H1 (cell line): ENCODE measurements around the gene CHRNA1. TPM values are rescaled to one million over a fixed set of nuclear protein-coding genes. Genes with fewer than 3 reads are reported as not detected.

ENCODE experiments used
- NRF1 ChIP-seq: IDR thresholded peaks from 2 replicates; pipeline ENCODE4 v1.6.1; 2011; ENCODE audit warnings: mild to moderate bottlenecking, low read depth, low read length, improper control_type of control experiment
- SAP30 ChIP-seq: fragments of 300-600 bp; sonication (generic); IDR thresholded peaks from 2 replicates; pipeline ENCODE4 v1.7.1; 2012; ENCODE audit warnings: low read length, moderate library complexity, mild to moderate bottlenecking, inconsistent platforms; ENCODE audit not compliant: insufficient read depth, insufficient replicate concordance
- SIN3A ChIP-seq, 2 experiments: IDR thresholded peaks in 1 of 2; conservative IDR thresholded peaks in 1 of 2; 2 replicates each; pipeline ENCODE4 v1.6.1; 2011 to 2012; ENCODE audit warnings: low read length in 2 of 2, improper control_type of control experiment in 1 of 2, low read depth in 1 of 2, mild to moderate bottlenecking in 1 of 2
- SP2 ChIP-seq: IDR thresholded peaks from 2 replicates; pipeline ENCODE4 v1.6.1; 2012; ENCODE audit warnings: mild to moderate bottlenecking, low read length, inconsistent platforms
- TCF12 ChIP-seq: IDR thresholded peaks from 2 replicates; pipeline ENCODE4 v1.6.1; 2011; ENCODE audit warnings: low read depth, mild to moderate bottlenecking, low read length
- polyA plus RNA-seq, 7 experiments: library from polyadenylated mRNA; depleted of rRNA in 3 of 7; stranded (reverse) in 5 of 7; unstranded in 2 of 7; fragments of >200 nt in 5 of 7; fragments of 200-250 nt in 2 of 7; gene quantifications; 1 replicate in 5 of 7; 2 replicates in 1 of 7; 4 replicates in 1 of 7; pipeline versions ENCODE4 v1.2.1 to v1.2.3, GENCODE V29; 2011 to 2013; ENCODE audit warnings: missing spikeins in 2 of 7, mixed read lengths in 2 of 7
- total RNA-seq: library from RNA; stranded (reverse); fragmentation: NEBNext Ultra II Directional; extraction: Animal tissue kit (Norgen Biotek cat#: 25700); gene quantifications from 2 replicates; pipeline ENCODE4 v1.2.1, GENCODE V29; 2021
- TF ChIP-seq, protein P1 (sequence below), 3 experiments: IDR thresholded peaks; 1 replicate in 2 of 3; 2 replicates in 1 of 3; pipeline versions ENCODE4 v1.5.1 to v1.6.1; 2011; ENCODE audit warnings: low read length in 3 of 3, mild to moderate bottlenecking in 3 of 3, inconsistent platforms in 2 of 3, low read depth in 1 of 3, moderate library complexity in 1 of 3; ENCODE audit not compliant: insufficient read depth in 1 of 3; ENCODE audit errors: control extremely low read depth in 1 of 3

Gene CHRNA1
- total and polyA plus RNA-seq, 2 of the 8 experiments (the other 6 are each of a cell fraction or from before 2014, with no cell fraction given): 0.11 to 0.15 TPM

- TF ChIP-seq, protein P1, sequence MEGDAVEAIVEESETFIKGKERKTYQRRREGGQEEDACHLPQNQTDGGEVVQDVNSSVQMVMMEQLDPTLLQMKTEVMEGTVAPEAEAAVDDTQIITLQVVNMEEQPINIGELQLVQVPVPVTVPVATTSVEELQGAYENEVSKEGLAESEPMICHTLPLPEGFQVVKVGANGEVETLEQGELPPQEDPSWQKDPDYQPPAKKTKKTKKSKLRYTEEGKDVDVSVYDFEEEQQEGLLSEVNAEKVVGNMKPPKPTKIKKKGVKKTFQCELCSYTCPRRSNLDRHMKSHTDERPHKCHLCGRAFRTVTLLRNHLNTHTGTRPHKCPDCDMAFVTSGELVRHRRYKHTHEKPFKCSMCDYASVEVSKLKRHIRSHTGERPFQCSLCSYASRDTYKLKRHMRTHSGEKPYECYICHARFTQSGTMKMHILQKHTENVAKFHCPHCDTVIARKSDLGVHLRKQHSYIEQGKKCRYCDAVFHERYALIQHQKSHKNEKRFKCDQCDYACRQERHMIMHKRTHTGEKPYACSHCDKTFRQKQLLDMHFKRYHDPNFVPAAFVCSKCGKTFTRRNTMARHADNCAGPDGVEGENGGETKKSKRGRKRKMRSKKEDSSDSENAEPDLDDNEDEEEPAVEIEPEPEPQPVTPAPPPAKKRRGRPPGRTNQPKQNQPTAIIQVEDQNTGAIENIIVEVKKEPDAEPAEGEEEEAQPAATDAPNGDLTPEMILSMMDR (IDR thresholded peaks at IDR 0.05; ENCODE audit: control extremely low read depth in 1 of 3, insufficient read depth in 1 of 3, low read depth in 1 of 3, low read length in 3 of 3): no peak
- TF ChIP-seq NRF1: no peak
- TF ChIP-seq TCF12: no peak
- TF ChIP-seq SP2: no peak
- TF ChIP-seq SIN3A (conservative IDR thresholded peaks at IDR 0.05 in 1 of 2, IDR thresholded peaks at IDR 0.05 in 1 of 2; ENCODE audit: low read depth in 1 of 2, low read length in 2 of 2): no peak
- no peak for TF ChIP-seq SAP30
Observed at GRCh38 chr2:174708713-174709112, 55.6 kb downstream of the CHRNA1 start (continued).
